Loucy (cell line): ENCODE measurements around the gene ANK3.

ENCODE experiments used
- H2AFZ ChIP-seq: fragments of 200-600 bp; sonication (generic); 2 replicates; pipeline ENCODE4 v1.6.0; 2016; ENCODE audit warnings: antibody characterized with exemption, mild to moderate bottlenecking, low read length, moderate library complexity
- H3F3A ChIP-seq: fragments of 200-600 bp; 2 replicates; pipeline ENCODE4 v1.6.0; 2016; ENCODE audit warnings: antibody characterized with exemption, low read depth, mild to moderate bottlenecking
- H3K27me3 ChIP-seq: fragments of 200-600 bp; sonication (generic); 2 replicates; pipeline ENCODE4 v1.6.1; 2014; ENCODE audit warnings: low read length, mild to moderate bottlenecking; ENCODE audit not compliant: insufficient read depth, poor library complexity, severe bottlenecking
- H3K36me3 ChIP-seq: fragments of 200-600 bp; sonication (generic); 2 replicates; pipeline ENCODE4 v1.6.1; 2016; ENCODE audit warnings: low read length; ENCODE audit not compliant: insufficient read depth
- H3K4me1 ChIP-seq: fragments of 200-600 bp; sonication (generic); 2 replicates; pipeline ENCODE4 v1.5.1; 2014; ENCODE audit warnings: low read length, mild to moderate bottlenecking; ENCODE audit not compliant: insufficient read depth, poor library complexity, severe bottlenecking
- H3K4me2 ChIP-seq: fragments of 200-600 bp; sonication (generic); 2 replicates; pipeline ENCODE4 v1.6.0; 2014; ENCODE audit warnings: antibody characterized with exemption, low read length, low read depth, mild to moderate bottlenecking; ENCODE audit not compliant: poor library complexity, severe bottlenecking
- H3K4me3 ChIP-seq: fragments of 200-600 bp; sonication (generic); 2 replicates; pipeline ENCODE4 v1.5.1; 2014; ENCODE audit warnings: low read length, mild to moderate bottlenecking, mixed read lengths; ENCODE audit not compliant: poor library complexity, severe bottlenecking
- H3K79me2 ChIP-seq: fragments of 200-600 bp; sonication (generic); 2 replicates; pipeline ENCODE4 v1.6.1; 2014; ENCODE audit warnings: low read length; ENCODE audit not compliant: insufficient read depth
- H3K9ac ChIP-seq: fragments of 200-600 bp; sonication (generic); 2 replicates; pipeline ENCODE4 v1.6.0; 2014; ENCODE audit warnings: mild to moderate bottlenecking, low read depth, low read length, moderate library complexity; ENCODE audit not compliant: poor library complexity, severe bottlenecking
- H3K9me2 ChIP-seq: fragments of 200-600 bp; sonication (generic); replicated peaks from 2 replicates; pipeline ENCODE4 v1.6.1; 2016; ENCODE audit warnings: low read depth, low read length, mixed read lengths
- H3K9me3 ChIP-seq: fragments of 200-600 bp; sonication (generic); 2 replicates; pipeline ENCODE4 v1.6.1; 2014; ENCODE audit warnings: mild to moderate bottlenecking, antibody characterized with exemption, low read length, low read depth; ENCODE audit not compliant: insufficient read depth
- H4K20me1 ChIP-seq: fragments of 200-600 bp; sonication (generic); 2 replicates; pipeline ENCODE4 v1.6.0; 2014; ENCODE audit warnings: antibody characterized with exemption, low read length, mild to moderate bottlenecking; ENCODE audit not compliant: insufficient read depth, poor library complexity, severe bottlenecking
- EZH2phosphoT487 ChIP-seq: fragments of 200-600 bp; IDR thresholded peaks from 2 replicates; pipeline ENCODE4 v1.6.1; 2018; ENCODE audit warnings: antibody characterized with exemption, mild to moderate bottlenecking, moderate library complexity, borderline replicate concordance
- TF ChIP-seq, protein P1 (sequence below): fragments of 200-600 bp; sonication (generic); conservative IDR thresholded peaks from 2 replicates; pipeline ENCODE4 v1.5.1; 2014; ENCODE audit warnings: mild to moderate bottlenecking, antibody characterized with exemption, low read length

ANK3 gene

DNA sequence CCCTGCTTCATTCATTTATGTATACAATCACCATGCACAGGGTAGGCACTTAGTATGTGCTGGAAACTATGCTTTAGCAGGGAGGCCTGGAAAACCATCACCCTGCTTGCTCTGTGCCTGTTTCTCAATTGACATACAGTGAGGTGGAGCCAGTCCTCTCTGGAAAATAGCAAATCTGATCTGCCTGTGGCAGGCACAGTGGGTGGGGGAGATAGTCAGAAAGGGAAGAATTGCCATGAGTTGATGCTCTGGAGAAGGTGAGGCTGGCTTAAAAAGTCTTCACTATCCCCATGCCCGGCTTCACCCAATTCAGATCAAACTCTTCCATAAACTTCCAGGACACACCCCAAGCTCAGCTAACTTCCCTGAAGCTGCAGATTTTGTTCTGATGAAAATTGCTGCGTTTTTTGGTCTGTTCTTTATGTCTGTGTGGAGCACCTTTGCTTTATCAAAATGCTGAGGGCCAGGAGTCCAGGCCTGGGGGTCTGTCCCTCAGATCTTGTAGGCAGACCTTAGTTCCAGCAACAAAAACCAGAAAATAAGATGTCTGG, 84.8 kb downstream of the ANK3 start:
- Histone ChIP-seq H3F3A (no peaks in the 10 kb centered on the region), H3K79me2 (no peaks in the 10 kb centered on the region), H3K9me3 (no peaks in the 10 kb centered on the region), H2AFZ (no peak overlapping the region), H3K9me2 (no peaks in the 10 kb centered on the region), H4K20me1 (no peaks in the 10 kb centered on the region), H3K4me2 (no peak overlapping the region), H3K9ac (no peak overlapping the region), H3K4me3 (no peak overlapping the region), H3K36me3 (no peaks in the 10 kb centered on the region), H3K27me3 (no peaks in the 10 kb centered on the region), H3K4me1 (no peaks in the 10 kb centered on the region)
- TF ChIP-seq EZH2phosphoT487 = no peak
- TF ChIP-seq, protein P1, sequence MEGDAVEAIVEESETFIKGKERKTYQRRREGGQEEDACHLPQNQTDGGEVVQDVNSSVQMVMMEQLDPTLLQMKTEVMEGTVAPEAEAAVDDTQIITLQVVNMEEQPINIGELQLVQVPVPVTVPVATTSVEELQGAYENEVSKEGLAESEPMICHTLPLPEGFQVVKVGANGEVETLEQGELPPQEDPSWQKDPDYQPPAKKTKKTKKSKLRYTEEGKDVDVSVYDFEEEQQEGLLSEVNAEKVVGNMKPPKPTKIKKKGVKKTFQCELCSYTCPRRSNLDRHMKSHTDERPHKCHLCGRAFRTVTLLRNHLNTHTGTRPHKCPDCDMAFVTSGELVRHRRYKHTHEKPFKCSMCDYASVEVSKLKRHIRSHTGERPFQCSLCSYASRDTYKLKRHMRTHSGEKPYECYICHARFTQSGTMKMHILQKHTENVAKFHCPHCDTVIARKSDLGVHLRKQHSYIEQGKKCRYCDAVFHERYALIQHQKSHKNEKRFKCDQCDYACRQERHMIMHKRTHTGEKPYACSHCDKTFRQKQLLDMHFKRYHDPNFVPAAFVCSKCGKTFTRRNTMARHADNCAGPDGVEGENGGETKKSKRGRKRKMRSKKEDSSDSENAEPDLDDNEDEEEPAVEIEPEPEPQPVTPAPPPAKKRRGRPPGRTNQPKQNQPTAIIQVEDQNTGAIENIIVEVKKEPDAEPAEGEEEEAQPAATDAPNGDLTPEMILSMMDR = no peak

DNA sequence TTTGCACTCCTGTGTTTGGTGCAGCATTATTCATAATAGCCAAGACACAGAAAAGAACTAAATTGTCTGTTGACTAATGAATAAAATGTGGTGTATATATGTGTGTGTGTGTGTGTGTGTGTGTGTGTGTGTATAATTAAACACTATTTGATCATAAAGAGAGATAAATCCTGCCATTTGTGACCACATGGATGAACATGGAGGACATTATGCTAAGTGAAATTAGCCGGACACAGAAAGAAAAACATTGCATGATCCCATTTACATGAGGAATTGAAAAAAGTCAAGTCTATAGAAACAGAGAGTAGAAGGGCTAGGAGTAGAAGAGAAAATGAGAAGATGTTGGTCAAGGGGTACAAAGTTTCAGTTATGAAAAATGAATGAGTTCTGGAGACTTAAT, 85.9 kb downstream of the ANK3 start:
- H3K79me2 ChIP-seq = no peaks in the 10 kb centered on the region
- TF ChIP-seq, protein P1 = no peak
- TF ChIP-seq EZH2phosphoT487 = no peak
- no peaks in the 10 kb centered on the region for H3F3A ChIP-seq

DNA sequence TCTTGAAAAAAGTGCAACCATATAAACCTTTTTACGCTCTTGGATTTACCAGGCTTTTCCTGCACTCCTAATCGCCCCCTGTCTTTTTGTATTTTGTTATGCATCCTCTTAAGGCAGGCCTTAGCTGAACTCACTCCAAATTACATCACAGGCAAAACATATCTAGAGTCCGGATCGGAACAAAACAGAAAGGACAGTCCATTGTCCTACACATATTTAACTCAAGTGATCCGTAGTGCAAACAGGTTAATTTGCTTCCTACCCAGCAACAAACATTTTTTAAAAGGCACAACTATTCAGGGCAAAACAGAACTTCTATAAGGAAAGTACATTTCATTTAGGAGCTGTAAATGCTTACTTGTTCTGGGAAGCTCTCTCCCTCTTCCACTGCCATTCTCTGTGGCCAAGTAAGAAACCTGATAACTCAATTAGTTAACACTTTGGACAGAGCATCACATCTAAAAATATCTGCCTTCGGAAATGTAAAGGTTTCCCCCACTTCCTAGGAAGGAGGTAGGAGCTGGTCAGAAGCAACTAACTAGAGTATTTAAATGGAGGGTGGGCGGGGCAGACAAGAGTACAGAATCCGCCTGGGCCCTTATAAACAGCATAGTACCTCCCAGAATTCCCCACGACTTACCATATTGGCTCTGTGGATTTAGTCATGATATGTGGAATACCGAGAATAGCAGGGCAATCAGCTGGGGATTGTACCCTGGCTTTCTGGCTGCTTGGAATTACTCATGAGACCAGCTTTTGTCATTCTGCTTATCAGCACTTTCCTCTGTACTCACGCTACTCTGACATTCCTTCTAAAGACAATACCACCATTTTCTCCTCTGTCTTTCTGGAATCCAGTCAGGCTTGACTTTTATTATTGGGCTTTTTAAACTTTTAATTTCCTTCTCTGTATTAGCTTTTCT, 89.5 kb downstream of the ANK3 start:
- no peaks in the 10 kb centered on the region for H3K79me2 ChIP-seq
- H3F3A ChIP-seq = no peaks in the 10 kb centered on the region
- H4K20me1 ChIP-seq = no peaks in the 10 kb centered on the region
- no peaks in the 10 kb centered on the region for H3K9me3 ChIP-seq
- no peaks in the 10 kb centered on the region for H3K36me3 ChIP-seq
- no peak overlapping the region for H3K4me2 ChIP-seq
- H3K9ac ChIP-seq = no peak overlapping the region
- no peak overlapping the region for H2AFZ ChIP-seq
- no peaks in the 10 kb centered on the region for H3K9me2 ChIP-seq
- no peak for TF ChIP-seq EZH2phosphoT487
- TF ChIP-seq, protein P1 = no peak
- no peaks in the 10 kb centered on the region for H3K27me3 ChIP-seq
- H3K4me3 ChIP-seq = no peak overlapping the region
- H3K4me1 ChIP-seq = no peaks in the 10 kb centered on the region

More for the DNA sequence above, 85.9 kb downstream of the ANK3 start:
- Histone ChIP-seq H3K9ac (no peak overlapping the region), H3K4me2 (no peak overlapping the region), H3K4me3 (no peak overlapping the region), H3K4me1 (no peaks in the 10 kb centered on the region), H2AFZ (no peak overlapping the region), H3K9me2 (no peaks in the 10 kb centered on the region), H3K36me3 (no peaks in the 10 kb centered on the region), H3K9me3 (no peaks in the 10 kb centered on the region), H4K20me1 (no peaks in the 10 kb centered on the region), H3K27me3 (no peaks in the 10 kb centered on the region)
